ENCODE data around the gene MAN2C1. TPM values are rescaled to one million over a fixed set of nuclear protein-coding genes. Genes with fewer than 3 reads are reported as not detected.
A peak's percentile ranks its signal among the peaks of the same experiment; 100 is the strongest.

The MAN2C1 gene
- total and polyA plus RNA-seq, 9 of the 15 experiments (the other 6 are each of a cell fraction or from before 2014, with no cell fraction given) = 2.0 to 141 (median 39.9) TPM

DNA sequence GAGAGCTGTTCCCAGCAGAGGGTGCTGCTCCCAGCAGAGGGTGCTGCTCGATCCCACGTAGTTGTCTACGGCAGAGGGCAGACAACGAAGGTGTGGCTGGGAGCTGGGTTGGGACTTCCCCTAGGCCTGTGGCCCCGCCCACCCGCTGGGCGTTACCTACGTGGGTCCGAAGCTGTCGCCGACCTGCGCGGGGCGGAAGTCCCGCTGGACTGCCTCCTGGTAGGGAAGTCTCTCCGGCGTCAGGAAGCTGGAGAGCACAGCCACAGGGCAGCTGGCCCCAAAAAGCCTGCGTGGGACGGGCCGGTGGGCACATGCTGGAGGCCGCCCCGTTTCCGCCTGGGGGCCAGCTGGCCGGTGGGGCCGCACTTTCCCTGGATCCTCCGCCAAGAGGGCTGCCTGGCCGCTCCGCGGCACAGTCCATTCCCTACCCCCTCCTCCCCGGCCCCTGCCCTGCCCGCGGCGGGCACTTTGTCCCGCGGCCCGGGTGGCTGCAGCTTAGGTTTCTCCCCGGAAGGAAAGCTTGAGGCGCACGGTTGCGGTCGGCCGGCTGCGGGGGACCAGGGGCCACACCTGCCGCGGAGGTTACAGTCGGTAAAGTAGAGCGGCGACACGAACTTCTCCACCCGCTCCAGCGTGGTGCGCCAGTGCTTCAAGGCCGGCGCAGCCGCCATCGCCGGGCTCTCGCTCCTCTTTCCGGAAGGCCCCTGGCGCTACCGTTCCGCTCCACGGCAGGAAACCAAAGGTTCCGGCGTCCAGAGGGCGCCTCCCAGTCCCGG lies at the start of gene MAN2C1 (continued):
- TF ChIP-seq SMAD3 (CRISPR knock-in tag; conservative IDR thresholded peaks at IDR 0.05) = 0 out of 2 replicates have a peak, but pooled peaks have one; percentile 35
- TF ChIP-seq HOXB6 (CRISPR knock-in tag; IDR thresholded peaks at IDR 0.05; ENCODE audit: borderline replicate concordance) = no peak
- TF ChIP-seq, protein P1, sequence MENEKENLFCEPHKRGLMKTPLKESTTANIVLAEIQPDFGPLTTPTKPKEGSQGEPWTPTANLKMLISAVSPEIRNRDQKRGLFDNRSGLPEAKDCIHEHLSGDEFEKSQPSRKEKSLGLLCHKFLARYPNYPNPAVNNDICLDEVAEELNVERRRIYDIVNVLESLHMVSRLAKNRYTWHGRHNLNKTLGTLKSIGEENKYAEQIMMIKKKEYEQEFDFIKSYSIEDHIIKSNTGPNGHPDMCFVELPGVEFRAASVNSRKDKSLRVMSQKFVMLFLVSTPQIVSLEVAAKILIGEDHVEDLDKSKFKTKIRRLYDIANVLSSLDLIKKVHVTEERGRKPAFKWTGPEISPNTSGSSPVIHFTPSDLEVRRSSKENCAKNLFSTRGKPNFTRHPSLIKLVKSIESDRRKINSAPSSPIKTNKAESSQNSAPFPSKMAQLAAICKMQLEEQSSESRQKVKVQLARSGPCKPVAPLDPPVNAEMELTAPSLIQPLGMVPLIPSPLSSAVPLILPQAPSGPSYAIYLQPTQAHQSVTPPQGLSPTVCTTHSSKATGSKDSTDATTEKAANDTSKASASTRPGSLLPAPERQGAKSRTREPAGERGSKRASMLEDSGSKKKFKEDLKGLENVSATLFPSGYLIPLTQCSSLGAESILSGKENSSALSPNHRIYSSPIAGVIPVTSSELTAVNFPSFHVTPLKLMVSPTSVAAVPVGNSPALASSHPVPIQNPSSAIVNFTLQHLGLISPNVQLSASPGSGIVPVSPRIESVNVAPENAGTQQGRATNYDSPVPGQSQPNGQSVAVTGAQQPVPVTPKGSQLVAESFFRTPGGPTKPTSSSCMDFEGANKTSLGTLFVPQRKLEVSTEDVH (IDR thresholded peaks at IDR 0.05; ENCODE audit: low read depth, partially characterized antibody) = peak; percentile 86
- TF ChIP-seq, protein P2, sequence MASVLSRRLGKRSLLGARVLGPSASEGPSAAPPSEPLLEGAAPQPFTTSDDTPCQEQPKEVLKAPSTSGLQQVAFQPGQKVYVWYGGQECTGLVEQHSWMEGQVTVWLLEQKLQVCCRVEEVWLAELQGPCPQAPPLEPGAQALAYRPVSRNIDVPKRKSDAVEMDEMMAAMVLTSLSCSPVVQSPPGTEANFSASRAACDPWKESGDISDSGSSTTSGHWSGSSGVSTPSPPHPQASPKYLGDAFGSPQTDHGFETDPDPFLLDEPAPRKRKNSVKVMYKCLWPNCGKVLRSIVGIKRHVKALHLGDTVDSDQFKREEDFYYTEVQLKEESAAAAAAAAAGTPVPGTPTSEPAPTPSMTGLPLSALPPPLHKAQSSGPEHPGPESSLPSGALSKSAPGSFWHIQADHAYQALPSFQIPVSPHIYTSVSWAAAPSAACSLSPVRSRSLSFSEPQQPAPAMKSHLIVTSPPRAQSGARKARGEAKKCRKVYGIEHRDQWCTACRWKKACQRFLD (CRISPR knock-in tag; IDR thresholded peaks at IDR 0.05) = peak; percentile 90
- TF ChIP-seq ZNF184 (CRISPR knock-in tag; IDR thresholded peaks at IDR 0.05) = no peak
- no peak; the same call in 1 of the 2 replicates for TF ChIP-seq ZNF583 (CRISPR knock-in tag; IDR thresholded peaks at IDR 0.05)
- peak; percentile 67; the same call in 1 of the 2 replicates for TF ChIP-seq THRAP3 (IDR thresholded peaks at IDR 0.05; ENCODE audit: borderline replicate concordance)
- TF ChIP-seq SAFB2 (IDR thresholded peaks at IDR 0.05; ENCODE audit: borderline replicate concordance, low read depth, low read length, severe bottlenecking) = no peak
- peak in 1 of 2 experiments; percentile 83; a peak in 2 of 4 replicates for TF ChIP-seq RCOR1 (IDR thresholded peaks at IDR 0.05; ENCODE audit: borderline replicate concordance in 1 of 2, low read depth in 2 of 2, low read length in 2 of 2)
- peak; percentile 89 for TF ChIP-seq RBBP5 (IDR thresholded peaks at IDR 0.05; ENCODE audit: borderline replicate concordance, insufficient read depth, low read length, poor library complexity, severe bottlenecking)
- TF ChIP-seq TAL1 (IDR thresholded peaks at IDR 0.05) = no peak; the same call in 1 of the 2 replicates
- no peak for TF ChIP-seq ZNF217 (CRISPR knock-in tag; IDR thresholded peaks at IDR 0.05)
- TF ChIP-seq, protein P3, sequence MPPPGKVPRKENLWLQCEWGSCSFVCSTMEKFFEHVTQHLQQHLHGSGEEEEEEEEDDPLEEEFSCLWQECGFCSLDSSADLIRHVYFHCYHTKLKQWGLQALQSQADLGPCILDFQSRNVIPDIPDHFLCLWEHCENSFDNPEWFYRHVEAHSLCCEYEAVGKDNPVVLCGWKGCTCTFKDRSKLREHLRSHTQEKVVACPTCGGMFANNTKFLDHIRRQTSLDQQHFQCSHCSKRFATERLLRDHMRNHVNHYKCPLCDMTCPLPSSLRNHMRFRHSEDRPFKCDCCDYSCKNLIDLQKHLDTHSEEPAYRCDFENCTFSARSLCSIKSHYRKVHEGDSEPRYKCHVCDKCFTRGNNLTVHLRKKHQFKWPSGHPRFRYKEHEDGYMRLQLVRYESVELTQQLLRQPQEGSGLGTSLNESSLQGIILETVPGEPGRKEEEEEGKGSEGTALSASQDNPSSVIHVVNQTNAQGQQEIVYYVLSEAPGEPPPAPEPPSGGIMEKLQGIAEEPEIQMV (tag; conservative IDR thresholded peaks at IDR 0.05; ENCODE audit: low read depth) = no peak
- peak; percentile 54; the same call in 1 of the 2 replicates for TF ChIP-seq STAG1 (CRISPR knock-in tag; IDR thresholded peaks at IDR 0.05; ENCODE audit: borderline replicate concordance)
- peak; percentile 81 for TF ChIP-seq HMGN3 (IDR thresholded peaks at IDR 0.05; ENCODE audit: borderline replicate concordance, extremely low read depth, insufficient read length, low read depth, low read length)
- no peak for TF ChIP-seq XRCC3 (IDR thresholded peaks at IDR 0.05)
- TF ChIP-seq, protein P4, sequence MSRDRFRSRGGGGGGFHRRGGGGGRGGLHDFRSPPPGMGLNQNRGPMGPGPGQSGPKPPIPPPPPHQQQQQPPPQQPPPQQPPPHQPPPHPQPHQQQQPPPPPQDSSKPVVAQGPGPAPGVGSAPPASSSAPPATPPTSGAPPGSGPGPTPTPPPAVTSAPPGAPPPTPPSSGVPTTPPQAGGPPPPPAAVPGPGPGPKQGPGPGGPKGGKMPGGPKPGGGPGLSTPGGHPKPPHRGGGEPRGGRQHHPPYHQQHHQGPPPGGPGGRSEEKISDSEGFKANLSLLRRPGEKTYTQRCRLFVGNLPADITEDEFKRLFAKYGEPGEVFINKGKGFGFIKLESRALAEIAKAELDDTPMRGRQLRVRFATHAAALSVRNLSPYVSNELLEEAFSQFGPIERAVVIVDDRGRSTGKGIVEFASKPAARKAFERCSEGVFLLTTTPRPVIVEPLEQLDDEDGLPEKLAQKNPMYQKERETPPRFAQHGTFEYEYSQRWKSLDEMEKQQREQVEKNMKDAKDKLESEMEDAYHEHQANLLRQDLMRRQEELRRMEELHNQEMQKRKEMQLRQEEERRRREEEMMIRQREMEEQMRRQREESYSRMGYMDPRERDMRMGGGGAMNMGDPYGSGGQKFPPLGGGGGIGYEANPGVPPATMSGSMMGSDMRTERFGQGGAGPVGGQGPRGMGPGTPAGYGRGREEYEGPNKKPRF (IDR thresholded peaks at IDR 0.05; ENCODE audit: low read depth, low read length) = no peak
- TF ChIP-seq ZNF75A (CRISPR knock-in tag; IDR thresholded peaks at IDR 0.05) = no peak
- TF ChIP-seq NR1H2 (CRISPR knock-in tag; IDR thresholded peaks at IDR 0.05) = no peak
